ENCODE measurements around the gene CYREN. TPM values are rescaled to one million over a fixed set of nuclear protein-coding genes. Genes with fewer than 3 reads are reported as not detected.
"Not testable (repeated sequence)": the region's sequence is repeated elsewhere in the genome, so short reads cannot be mapped to it uniquely, and the experiment has no call there.

CYREN gene
- total and polyA plus RNA-seq, 7 donors: 27.5 to 41.4 (median 31.9) TPM

DNA sequence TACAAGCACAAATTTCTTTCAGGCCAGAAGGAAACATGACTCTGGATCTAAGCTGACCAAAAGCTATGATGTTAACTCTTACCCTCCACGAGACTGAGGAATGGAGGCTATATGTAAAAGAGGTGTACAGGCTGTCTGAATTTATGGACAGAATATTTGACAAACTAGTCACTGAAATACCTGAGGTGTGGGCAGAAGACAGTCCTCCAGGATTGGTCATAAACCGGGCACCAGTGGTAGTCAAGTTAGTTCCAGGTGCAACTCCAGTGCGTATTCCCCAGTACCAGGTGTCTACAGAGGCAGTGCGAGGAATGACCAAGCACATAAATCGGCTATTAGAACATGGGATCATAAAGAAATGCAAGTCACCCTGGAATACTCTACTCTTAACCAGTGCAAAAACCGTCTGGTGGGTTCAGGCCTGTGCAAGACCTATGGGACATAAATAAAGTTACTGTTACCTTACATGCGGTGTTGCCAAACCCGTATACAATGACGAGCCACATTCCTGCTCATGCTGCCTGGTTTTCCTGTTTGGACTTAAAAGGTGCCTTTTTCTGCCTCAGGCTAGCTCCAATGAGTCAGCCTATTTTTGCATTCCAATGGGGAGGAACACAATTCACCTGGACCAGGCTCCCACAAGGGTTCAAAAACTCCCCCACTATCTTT, 6.7 kb upstream of the CYREN start:
- Histone ChIP-seq H3K9me3 (peaks cover 0 to 20% (median 14%) of the 10 kb centered on the region in 4 donors), H3K36me3 (peaks cover 0 to 8% (median 0%) of the 10 kb centered on the region in 4 donors), H3K27me3 (no peaks in the 10 kb centered on the region), H3K27ac (no peak overlapping the region), H3K4me1 (no peaks in the 10 kb centered on the region), H3K4me3 (no peak overlapping the region)
- TF ChIP-seq POLR2AphosphoS5 (IDR thresholded peaks at IDR 0.05) (no peak), EP300 (IDR thresholded peaks at IDR 0.05) (no peak), POLR2A (IDR thresholded peaks at IDR 0.05) (no peak)
- TF ChIP-seq, protein P1, sequence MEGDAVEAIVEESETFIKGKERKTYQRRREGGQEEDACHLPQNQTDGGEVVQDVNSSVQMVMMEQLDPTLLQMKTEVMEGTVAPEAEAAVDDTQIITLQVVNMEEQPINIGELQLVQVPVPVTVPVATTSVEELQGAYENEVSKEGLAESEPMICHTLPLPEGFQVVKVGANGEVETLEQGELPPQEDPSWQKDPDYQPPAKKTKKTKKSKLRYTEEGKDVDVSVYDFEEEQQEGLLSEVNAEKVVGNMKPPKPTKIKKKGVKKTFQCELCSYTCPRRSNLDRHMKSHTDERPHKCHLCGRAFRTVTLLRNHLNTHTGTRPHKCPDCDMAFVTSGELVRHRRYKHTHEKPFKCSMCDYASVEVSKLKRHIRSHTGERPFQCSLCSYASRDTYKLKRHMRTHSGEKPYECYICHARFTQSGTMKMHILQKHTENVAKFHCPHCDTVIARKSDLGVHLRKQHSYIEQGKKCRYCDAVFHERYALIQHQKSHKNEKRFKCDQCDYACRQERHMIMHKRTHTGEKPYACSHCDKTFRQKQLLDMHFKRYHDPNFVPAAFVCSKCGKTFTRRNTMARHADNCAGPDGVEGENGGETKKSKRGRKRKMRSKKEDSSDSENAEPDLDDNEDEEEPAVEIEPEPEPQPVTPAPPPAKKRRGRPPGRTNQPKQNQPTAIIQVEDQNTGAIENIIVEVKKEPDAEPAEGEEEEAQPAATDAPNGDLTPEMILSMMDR (IDR thresholded peaks at IDR 0.05): no peak
- 94 to 95% methylated on average over 9 of the region's 9 CpGs for WGBS, 2 donors
- DNase-seq: no peak
- intact Hi-C loops (cut with DNase I): no loop called here

DNA sequence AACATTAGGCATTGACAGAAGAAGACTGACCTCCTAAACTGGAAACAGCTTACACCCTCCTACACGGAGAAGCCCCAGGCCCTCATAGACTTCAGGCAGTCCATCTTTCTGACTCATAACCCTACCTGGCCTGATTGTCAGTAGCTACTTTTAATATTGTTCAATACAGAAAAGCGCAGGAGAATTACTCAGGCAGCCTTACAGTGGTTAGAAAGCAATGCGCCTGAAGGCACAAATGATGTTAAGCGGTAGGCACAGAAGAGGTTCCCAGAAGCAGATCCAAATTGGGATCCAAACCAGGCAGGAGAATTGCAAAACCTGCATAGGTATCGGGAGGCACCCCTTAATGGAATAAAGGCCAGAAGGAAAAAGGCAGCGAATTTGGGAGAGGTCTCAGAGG, 5.4 kb upstream of the CYREN start:
- TF ChIP-seq, protein P1 (IDR thresholded peaks at IDR 0.05): no peak
- TF ChIP-seq EP300 (IDR thresholded peaks at IDR 0.05) (no peak), POLR2A (IDR thresholded peaks at IDR 0.05) (no peak), POLR2AphosphoS5 (IDR thresholded peaks at IDR 0.05) (no peak)
- no peak overlapping the region for H3K27ac ChIP-seq
- peaks cover 0 to 4% (median 0%) of the 10 kb centered on the region in 4 donors for H3K36me3 ChIP-seq
- no peaks in the 10 kb centered on the region for H3K27me3 ChIP-seq
- peaks cover 0 to 11% (median 10%) of the 10 kb centered on the region in 4 donors for H3K4me1 ChIP-seq
- 93 to 94% methylated on average over 6 of the region's 6 CpGs for WGBS, 2 donors
- peaks cover 0 to 10% (median 5%) of the 10 kb centered on the region in 4 donors for H3K9me3 ChIP-seq
- intact Hi-C loops (cut with DNase I): no loop called here
- no peak for DNase-seq
- H3K4me3 ChIP-seq: no peak overlapping the region

DNA sequence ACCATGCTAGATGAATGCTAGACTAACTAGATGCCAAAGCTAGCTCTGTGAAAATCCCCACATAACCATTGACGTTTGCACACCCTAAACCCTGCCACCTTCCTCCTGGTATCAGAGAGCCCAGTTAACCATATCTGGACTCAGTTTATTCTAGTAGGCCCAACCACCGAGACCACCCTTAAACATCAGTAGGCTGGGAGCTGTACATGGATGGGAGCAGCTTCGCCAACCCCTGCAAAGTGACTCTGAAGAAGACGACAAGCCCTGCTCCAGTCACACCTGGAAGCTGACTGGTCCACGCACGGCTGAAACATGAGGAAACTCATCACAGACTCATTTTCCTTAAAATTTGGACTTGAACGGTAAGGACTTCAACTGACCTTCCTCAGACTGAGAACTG, 4.4 kb upstream of the CYREN start:
- Histone ChIP-seq H3K27me3 (no peaks in the 10 kb centered on the region), H3K36me3 (no peaks in the 10 kb centered on the region), H3K9me3 (peaks cover 0 to 3% (median 0%) of the 10 kb centered on the region in 4 donors), H3K4me3 (no peak overlapping the region), H3K27ac (no peak overlapping the region), H3K4me1 (peaks cover 0 to 15% (median 12%) of the 10 kb centered on the region in 4 donors)
- intact Hi-C loops (cut with DNase I): no loop called here
- DNase-seq: no peak
- 93 to 94% methylated on average over 7 of the region's 7 CpGs for WGBS, 2 donors
- TF ChIP-seq POLR2AphosphoS5 (IDR thresholded peaks at IDR 0.05) (no peak), EP300 (IDR thresholded peaks at IDR 0.05) (no peak), POLR2A (IDR thresholded peaks at IDR 0.05) (no peak)
- TF ChIP-seq, protein P1 (IDR thresholded peaks at IDR 0.05): no peak

DNA sequence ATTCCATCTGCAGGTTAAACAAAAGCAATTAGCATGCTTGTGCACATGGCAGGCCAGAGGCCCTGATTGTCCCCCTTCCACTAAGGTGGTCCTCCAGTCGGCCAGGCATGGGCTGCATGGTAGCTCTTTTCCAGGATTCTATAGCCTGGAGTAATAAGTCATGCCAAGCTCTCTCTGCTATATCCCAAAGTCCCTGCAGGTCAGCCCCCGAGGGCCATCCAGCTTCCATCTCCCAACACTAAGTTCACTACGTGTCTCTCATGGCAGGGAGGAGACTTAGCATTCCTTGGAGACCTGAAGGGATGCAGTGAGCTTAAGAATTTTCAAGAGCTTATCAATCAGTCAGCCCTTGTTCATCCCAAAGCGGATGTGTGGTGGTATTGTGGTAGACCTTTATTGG, 3.4 kb upstream of the CYREN start:
- H3K27me3 ChIP-seq; H3K9me3 ChIP-seq; H3K27ac ChIP-seq; DNase-seq; H3K36me3 ChIP-seq; intact Hi-C loops (cut with DNase I); H3K4me3 ChIP-seq: not testable (repeated sequence)
- 85 to 86% methylated on average over 4 of the region's 4 CpGs for WGBS, 2 donors
- peaks cover 0 to 25% (median 22%) of the 10 kb centered on the region in 4 donors for H3K4me1 ChIP-seq

DNA sequence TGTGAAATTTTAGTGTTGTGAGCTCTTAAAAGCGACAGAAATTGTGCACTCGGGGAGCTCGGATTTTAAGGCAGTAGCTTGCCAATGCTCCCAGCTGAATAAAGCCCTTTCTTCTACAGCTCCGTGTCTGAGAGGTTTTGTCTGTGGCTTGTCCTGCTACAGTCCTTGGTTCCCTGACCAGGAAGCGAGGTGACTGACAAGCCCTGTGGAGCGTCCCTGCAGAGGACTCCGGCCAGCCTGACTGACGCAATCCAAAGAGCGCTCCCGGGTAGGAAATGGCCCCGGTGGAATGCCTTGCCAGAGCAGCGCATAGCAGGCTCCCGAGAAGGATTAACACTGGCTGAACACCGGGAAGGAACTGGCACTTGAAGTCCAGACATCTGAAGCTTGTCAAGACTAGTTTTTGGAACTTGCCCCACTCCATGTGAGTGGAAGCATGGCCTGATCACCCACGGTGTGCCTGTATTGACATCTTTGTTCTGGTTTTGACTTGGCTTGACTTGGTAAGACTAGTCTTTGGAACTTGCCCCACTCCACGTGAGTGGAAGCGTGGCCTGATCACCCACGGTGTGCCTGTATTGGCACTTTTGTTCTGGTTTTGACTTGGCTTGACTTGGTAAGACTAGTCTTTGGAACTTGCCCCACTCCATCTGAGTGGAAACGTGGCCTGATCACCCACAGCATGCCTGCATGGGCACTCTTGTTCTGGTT, 1.2 kb upstream of the CYREN start:
- Histone ChIP-seq H3K4me1 (peaks cover 0 to 43% (median 38%) of the 10 kb centered on the region in 4 donors), H3K36me3 (peaks cover 5 to 18% (median 8%) of the 10 kb centered on the region in 4 donors), H3K27ac (peak overlapping the region; percentile 94 to 99 (median 96)), H3K4me3 (peak overlapping the region in 2 of 4 donors; percentile 61 to 92)
- H3K9me3 ChIP-seq; intact Hi-C loops (cut with DNase I); H3K27me3 ChIP-seq: not testable (repeated sequence)
- peak; percentile 89 for DNase-seq
- peak in 3 of 4 donors; percentile 20 to 41 (median 26) for TF ChIP-seq POLR2AphosphoS5 (IDR thresholded peaks at IDR 0.05)
- 78 to 90% methylated on average over 19 of the region's 19 CpGs for WGBS, 2 donors

DNA sequence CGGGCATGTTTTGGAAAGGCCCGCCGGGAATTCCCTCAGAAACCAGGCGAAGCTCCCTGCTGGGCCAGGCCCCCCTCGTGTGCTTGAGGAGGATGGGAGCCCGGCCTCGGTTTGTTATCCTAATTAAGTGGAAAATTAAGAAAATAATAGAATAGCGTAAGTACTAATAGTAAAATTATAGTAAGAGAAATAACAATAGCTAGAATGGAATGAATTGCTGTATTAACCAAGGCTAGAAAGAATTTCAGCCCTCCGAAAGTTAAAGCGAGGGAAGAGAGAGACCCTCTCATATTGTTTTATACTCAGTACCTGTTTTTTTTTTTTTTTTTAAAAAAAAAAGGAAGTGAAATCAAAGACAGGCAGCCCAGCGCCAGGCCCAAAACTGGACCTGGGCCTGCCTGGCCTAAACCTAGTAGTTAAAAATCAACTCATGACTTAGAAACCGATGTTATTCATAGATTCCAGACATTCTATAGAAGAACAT, 533 bp upstream of the CYREN start:
- not testable (repeated sequence) for H3K9me3 ChIP-seq, DNase-seq, H3K27me3 ChIP-seq
- intact Hi-C loops (cut with DNase I): loop anchor here (1.0 kb wide), 3 partner anchors 23 to 481 kb away; partner anchors contain the start of gene TMEM140
- Histone ChIP-seq H3K27ac (peak overlapping the region; percentile 94 to 99 (median 96)), H3K36me3 (peaks cover 5 to 25% (median 11%) of the 10 kb centered on the region in 4 donors), H3K4me3 (peak overlapping the region; percentile 61 to 92 (median 74)), H3K4me1 (peaks cover 0 to 46% (median 38%) of the 10 kb centered on the region in 4 donors)
- WGBS, 2 donors: 20 to 34% methylated on average over 12 of the region's 12 CpGs

Data from sigmoid colon (tissue), 7 donors.